Measurements from ENCODE around the gene SP140.

The SP140 gene

GRCh38 chr2:230343747-230344146 lies 118.2 kb downstream of the SP140 start:
- TF ChIP-seq GATA1 (IDR thresholded peaks at IDR 0.05; ENCODE audit: low read depth, low read length) (no peak), POLR2A (IDR thresholded peaks at IDR 0.05; ENCODE audit: low read length) (no peak)
- DNase-seq, result no peak

- no peak for DNase-seq
- TF ChIP-seq GATA1 (IDR thresholded peaks at IDR 0.05; ENCODE audit: low read depth, low read length) (no peak), POLR2A (IDR thresholded peaks at IDR 0.05; ENCODE audit: low read length) (no peak)
Observed at GRCh38 chr2:230346465-230346864, 120.9 kb downstream of the SP140 start.

GRCh38 chr2:230346921-230347533 lies 121.5 kb downstream of the SP140 start:
- DNase-seq, result no peak
- TF ChIP-seq POLR2A (IDR thresholded peaks at IDR 0.05; ENCODE audit: low read length) (no peak), GATA1 (IDR thresholded peaks at IDR 0.05; ENCODE audit: low read depth, low read length) (no peak)

GRCh38 chr2:230347659-230348305 lies 122.2 kb downstream of the SP140 start:
- peak in 1 of 2 experiments; percentile 26 for DNase-seq
- TF ChIP-seq POLR2A (IDR thresholded peaks at IDR 0.05; ENCODE audit: low read length) (no peak), GATA1 (IDR thresholded peaks at IDR 0.05; ENCODE audit: low read depth, low read length) (no peak)

GRCh38 chr2:230348787-230349186 lies 123.3 kb downstream of the SP140 start:
- no peak for TF ChIP-seq GATA1 (IDR thresholded peaks at IDR 0.05; ENCODE audit: low read depth, low read length)
- no peak for TF ChIP-seq POLR2A (IDR thresholded peaks at IDR 0.05; ENCODE audit: low read length)
- DNase-seq, result no peak

GRCh38 chr2:230356084-230356483 lies 130.5 kb downstream of the SP140 start:
- DNase-seq, result no peak
- TF ChIP-seq GATA1 (IDR thresholded peaks at IDR 0.05; ENCODE audit: low read depth, low read length) (no peak), POLR2A (IDR thresholded peaks at IDR 0.05; ENCODE audit: low read length) (no peak)

GRCh38 chr2:230358305-230358704 lies 132.8 kb downstream of the SP140 start:
- no peak for TF ChIP-seq POLR2A (IDR thresholded peaks at IDR 0.05; ENCODE audit: low read length)
- no peak for TF ChIP-seq GATA1 (IDR thresholded peaks at IDR 0.05; ENCODE audit: low read depth, low read length)
- DNase-seq, result no peak

- TF ChIP-seq GATA1 (IDR thresholded peaks at IDR 0.05; ENCODE audit: low read depth, low read length) (no peak), POLR2A (IDR thresholded peaks at IDR 0.05; ENCODE audit: low read length) (no peak)
- no peak for DNase-seq
Observed at GRCh38 chr2:230360028-230360427, 134.5 kb downstream of the SP140 start.

GRCh38 chr2:230362030-230362691 lies 136.6 kb downstream of the SP140 start:
- TF ChIP-seq POLR2A (IDR thresholded peaks at IDR 0.05; ENCODE audit: low read length), result no peak
- no peak for TF ChIP-seq GATA1 (IDR thresholded peaks at IDR 0.05; ENCODE audit: low read depth, low read length)
- no peak for DNase-seq

Data from erythroblast (primary cell).